Measurements from ENCODE around the gene GSTP1.
"Not testable (repeated sequence)": the region's sequence is repeated elsewhere in the genome, so short reads cannot be mapped to it uniquely, and the experiment has no call there.

GSTP1 gene

GRCh38 chr11:67583247-67584204 lies at the start of gene GSTP1:
TSS of gene GSTP1 (plus strand) at chr11:67583812. CDS start at chr11:67583844, 32 bp downstream.
- DNase-seq = peak; percentile 93

- peak; percentile 7 for DNase-seq
Measured at GRCh38 chr11:67534070-67534679, 49.4 kb upstream of the GSTP1 start.

GRCh38 chr11:67535561-67535960 lies 48.1 kb upstream of the GSTP1 start:
- DNase-seq = no peak

- no peak for DNase-seq
Measured at GRCh38 chr11:67538306-67538705, 45.3 kb upstream of the GSTP1 start.

GRCh38 chr11:67538823-67539505 lies 44.6 kb upstream of the GSTP1 start:
- DNase-seq = no peak

- DNase-seq = no peak
Measured at GRCh38 chr11:67539550-67539949, 44.1 kb upstream of the GSTP1 start.

GRCh38 chr11:67541198-67541597 lies 42.4 kb upstream of the GSTP1 start:
- no peak for DNase-seq

- DNase-seq = peak; percentile 19
Measured at GRCh38 chr11:67542169-67542568, 41.4 kb upstream of the GSTP1 start.

- no peak for DNase-seq
Measured at GRCh38 chr11:67542971-67543370, 40.6 kb upstream of the GSTP1 start.

GRCh38 chr11:67543585-67543984 lies 40.0 kb upstream of the GSTP1 start:
- no peak for DNase-seq

- DNase-seq = no peak
Measured at GRCh38 chr11:67544616-67545242, 38.9 kb upstream of the GSTP1 start.

GRCh38 chr11:67545280-67545679 lies 38.3 kb upstream of the GSTP1 start:
- DNase-seq = peak; percentile 55

- DNase-seq = not testable (repeated sequence)
Measured at GRCh38 chr11:67548112-67548511, 35.5 kb upstream of the GSTP1 start.

GRCh38 chr11:67548555-67549110 lies 35.0 kb upstream of the GSTP1 start:
- DNase-seq = no peak

GRCh38 chr11:67551127-67551526 lies 32.5 kb upstream of the GSTP1 start:
- DNase-seq = no peak

GRCh38 chr11:67551697-67552096 lies 31.9 kb upstream of the GSTP1 start:
- DNase-seq = not testable (repeated sequence)

GRCh38 chr11:67556244-67556643 lies 27.4 kb upstream of the GSTP1 start:
- DNase-seq = no peak

GRCh38 chr11:67558084-67558772 lies 25.4 kb upstream of the GSTP1 start:
- no peak for DNase-seq

GRCh38 chr11:67561971-67562619 lies 21.5 kb upstream of the GSTP1 start:
- DNase-seq = no peak

GRCh38 chr11:67562963-67563704 lies 20.5 kb upstream of the GSTP1 start:
- DNase-seq = no peak

- not testable (repeated sequence) for DNase-seq
Measured at GRCh38 chr11:67563705-67564114, 19.9 kb upstream of the GSTP1 start.

All from NCI-H82 (cell line).